Breast epithelium (tissue), 3 donors: ENCODE data around the gene FUNDC2.

ENCODE experiments used
- POLR2A ChIP-seq: fragments of 450-650 bp; IDR thresholded peaks from one replicate; pipeline ENCODE4 v1.6.1; 2016; ENCODE audit warnings: antibody characterized with exemption, mild to moderate bottlenecking, moderate library complexity
- TF ChIP-seq, protein P1 (sequence below), 3 donors: fragments of 450-650 bp; IDR thresholded peaks; one replicate each; pipeline ENCODE4 v1.5.1; 2016 to 2017; ENCODE audit warnings: antibody characterized with exemption in 3 of 3, mild to moderate bottlenecking in 3 of 3, moderate library complexity in 3 of 3

DNA sequence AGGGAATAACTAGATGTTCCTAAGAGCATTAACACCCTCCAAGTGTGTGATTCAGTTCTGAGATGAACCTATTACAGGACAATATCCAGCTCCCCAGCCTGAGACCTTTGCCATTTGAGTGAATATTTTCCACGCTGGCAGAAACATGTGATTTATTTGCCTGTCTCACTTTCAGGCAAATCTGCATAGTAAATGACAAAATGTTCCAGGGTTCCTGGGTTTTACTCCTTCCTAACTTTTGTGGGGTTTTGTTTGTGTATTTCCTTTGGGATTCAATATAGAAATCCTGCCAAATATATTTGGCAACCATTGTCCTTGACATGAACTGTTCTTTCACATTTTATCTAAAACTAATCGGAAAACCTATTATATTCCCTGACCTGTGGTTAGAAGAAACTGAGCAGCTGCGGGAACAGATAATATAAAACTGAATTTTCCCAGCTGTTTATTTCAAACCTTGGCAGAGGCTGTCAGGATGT is 16.6 kb upstream of the FUNDC2 start:
- TF ChIP-seq, protein P1, sequence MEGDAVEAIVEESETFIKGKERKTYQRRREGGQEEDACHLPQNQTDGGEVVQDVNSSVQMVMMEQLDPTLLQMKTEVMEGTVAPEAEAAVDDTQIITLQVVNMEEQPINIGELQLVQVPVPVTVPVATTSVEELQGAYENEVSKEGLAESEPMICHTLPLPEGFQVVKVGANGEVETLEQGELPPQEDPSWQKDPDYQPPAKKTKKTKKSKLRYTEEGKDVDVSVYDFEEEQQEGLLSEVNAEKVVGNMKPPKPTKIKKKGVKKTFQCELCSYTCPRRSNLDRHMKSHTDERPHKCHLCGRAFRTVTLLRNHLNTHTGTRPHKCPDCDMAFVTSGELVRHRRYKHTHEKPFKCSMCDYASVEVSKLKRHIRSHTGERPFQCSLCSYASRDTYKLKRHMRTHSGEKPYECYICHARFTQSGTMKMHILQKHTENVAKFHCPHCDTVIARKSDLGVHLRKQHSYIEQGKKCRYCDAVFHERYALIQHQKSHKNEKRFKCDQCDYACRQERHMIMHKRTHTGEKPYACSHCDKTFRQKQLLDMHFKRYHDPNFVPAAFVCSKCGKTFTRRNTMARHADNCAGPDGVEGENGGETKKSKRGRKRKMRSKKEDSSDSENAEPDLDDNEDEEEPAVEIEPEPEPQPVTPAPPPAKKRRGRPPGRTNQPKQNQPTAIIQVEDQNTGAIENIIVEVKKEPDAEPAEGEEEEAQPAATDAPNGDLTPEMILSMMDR (IDR thresholded peaks at IDR 0.05): no peak
- TF ChIP-seq POLR2A: no peak
